IMR-90 (cell line): ENCODE measurements around the gene CDX2. TPM values are rescaled to one million over a fixed set of nuclear protein-coding genes. Genes with fewer than 3 reads are reported as not detected.

Experiments used
- ATAC-seq: fragments of 200-7000 bp; cut with Tn5 transposase; 2 replicates; pipeline ENCODE4 v1.9.1; 2020; ENCODE audit warnings: low read depth, mild to moderate bottlenecking, moderate library complexity
- BruUV-seq: library from RNA; stranded (reverse); fragments of 400-500 nt; replicated peaks from 2 replicates; lab custom pipeline; 2021; lab: Mats Ljungman, UMichigan
- CTCF ChIA-PET: fragments of 300-600 bp; formaldehyde crosslinking; extraction: SDS; loops from one replicate; lab custom pipeline; 2021; ENCODE audit warnings: antibody characterized with exemption; lab: Yijun Ruan, JAX
- POLR2A ChIA-PET: fragments of 300-600 bp; sonication (Branson Sonifier 250); formaldehyde crosslinking; loops from one replicate; lab custom pipeline; 2022; ENCODE audit warnings: antibody characterized with exemption; ENCODE audit not compliant: unreplicated experiment; lab: Charles Lee
- DNase-seq: peaks from one replicate; pipeline ENCODE4 v3.0.0; 2013
- H2AFZ ChIP-seq: replicated peaks from 2 replicates; pipeline ENCODE3; 2013; ENCODE audit warnings: low read length, mild to moderate bottlenecking; ENCODE audit not compliant: poor library complexity
- H2AK5ac ChIP-seq: 2 replicates; pipeline ENCODE4 v1.6.1; 2013; ENCODE audit warnings: low read depth, low read length, inconsistent platforms
- H2AK9ac ChIP-seq: replicated peaks from 2 replicates; pipeline ENCODE3; 2013; ENCODE audit warnings: mild to moderate bottlenecking, low read depth, low read length, moderate library complexity; ENCODE audit not compliant: poor library complexity
- H2BK120ac ChIP-seq: 2 replicates; pipeline ENCODE4 v1.6.1; 2013; ENCODE audit warnings: low read depth, low read length, inconsistent platforms
- H2BK15ac ChIP-seq: 3 replicates; pipeline ENCODE4 v1.6.1; 2013; ENCODE audit warnings: low read depth, low read length, inconsistent platforms
- H2BK20ac ChIP-seq: 2 replicates; pipeline ENCODE4 v1.6.1; 2013; ENCODE audit warnings: low read depth, mild to moderate bottlenecking, inconsistent platforms, low read length, moderate library complexity
- H2BK5ac ChIP-seq: 2 replicates; pipeline ENCODE4 v1.6.1; 2013; ENCODE audit warnings: mild to moderate bottlenecking, low read depth, low read length, inconsistent platforms; ENCODE audit not compliant: poor library complexity, severe bottlenecking
- H3K14ac ChIP-seq: replicated peaks from 2 replicates; pipeline ENCODE4 v1.6.1; 2013; ENCODE audit warnings: low read depth, low read length, inconsistent platforms
- H3K18ac ChIP-seq: 2 replicates; pipeline ENCODE4 v1.6.1; 2013; ENCODE audit warnings: low read depth, low read length, control low read depth
- H3K23ac ChIP-seq: 2 replicates; pipeline ENCODE4 v1.6.1; 2013; ENCODE audit warnings: low read depth, low read length, inconsistent platforms
- H3K27ac ChIP-seq: 2 replicates; pipeline ENCODE4 v1.5.1; 2013; ENCODE audit warnings: mild to moderate bottlenecking, control low read depth, low read length; ENCODE audit not compliant: insufficient read depth
- H3K27me3 ChIP-seq: 2 replicates; pipeline ENCODE4 v1.6.1; 2013; ENCODE audit warnings: low read length; ENCODE audit not compliant: control insufficient read depth, insufficient read depth
- H3K36me3 ChIP-seq: 2 replicates; pipeline ENCODE4 v1.6.1; 2013; ENCODE audit warnings: low read length, mixed read lengths; ENCODE audit not compliant: control insufficient read depth, insufficient read depth
- H3K4ac ChIP-seq: 2 replicates; pipeline ENCODE4 v1.6.1; 2013; ENCODE audit warnings: low read depth, low read length, inconsistent platforms
- H3K4me1 ChIP-seq: 2 replicates; pipeline ENCODE4 v1.6.1; 2013; ENCODE audit warnings: low read length, mixed read lengths; ENCODE audit not compliant: control insufficient read depth, insufficient read depth
- H3K4me2 ChIP-seq: 2 replicates; pipeline ENCODE4 v1.6.1; 2013; ENCODE audit warnings: low read depth, mild to moderate bottlenecking, control low read depth, low read length, moderate library complexity
- H3K4me3 ChIP-seq: 2 replicates; pipeline ENCODE4 v1.5.1; 2013; ENCODE audit warnings: low read depth, mild to moderate bottlenecking, control low read depth, low read length, moderate library complexity; ENCODE audit not compliant: insufficient read depth
- H3K56ac ChIP-seq: 2 replicates; pipeline ENCODE4 v1.6.1; 2013; ENCODE audit warnings: low read length, inconsistent platforms; ENCODE audit not compliant: insufficient read depth; ENCODE audit errors: extremely low read depth
- H3K79me1 ChIP-seq, 2 experiments: 2 replicates each; pipeline ENCODE4 v1.6.1; 2013; ENCODE audit warnings: low read length in 2 of 2, inconsistent platforms in 1 of 2, low read depth in 1 of 2
- H3K9ac ChIP-seq: 2 replicates; pipeline ENCODE4 v1.6.1; 2013; ENCODE audit warnings: low read depth, low read length, control low read depth
- H3K9me1 ChIP-seq: 2 replicates; pipeline ENCODE4 v1.6.1; 2013; ENCODE audit warnings: low read length, inconsistent platforms; ENCODE audit not compliant: insufficient read depth
- H3K9me3 ChIP-seq: 2 replicates; pipeline ENCODE4 v1.6.1; 2013; ENCODE audit warnings: low read length; ENCODE audit not compliant: control insufficient read depth, insufficient read depth
- H4K20me1 ChIP-seq: 2 replicates; pipeline ENCODE4 v1.6.1; 2013; ENCODE audit warnings: low read length, inconsistent platforms; ENCODE audit not compliant: insufficient read depth
- H4K5ac ChIP-seq: 2 replicates; pipeline ENCODE4 v1.6.1; 2013; ENCODE audit warnings: mild to moderate bottlenecking, low read depth, low read length, control low read depth
- H4K8ac ChIP-seq, 2 experiments: 2 replicates each; pipeline ENCODE4 v1.6.1; 2013; ENCODE audit warnings: low read depth in 2 of 2, low read length in 2 of 2, control low read depth in 1 of 2, inconsistent platforms in 1 of 2
- H4K91ac ChIP-seq: 2 replicates; pipeline ENCODE4 v1.6.1; 2013; ENCODE audit warnings: low read depth, low read length, inconsistent platforms; ENCODE audit not compliant: insufficient read depth
- BHLHE40 ChIP-seq: fragments of 150-350 bp; IDR thresholded peaks from 2 replicates; pipeline ENCODE4 v1.6.1; 2016; ENCODE audit warnings: mild to moderate bottlenecking, low read depth, low read length
- CEBPB ChIP-seq: IDR thresholded peaks from 2 replicates; pipeline ENCODE4 v1.6.1; 2012; ENCODE audit warnings: low read depth, low read length, improper control_type of control experiment
- CHD1 ChIP-seq: IDR thresholded peaks from 2 replicates; pipeline ENCODE4 v1.6.1; 2012; ENCODE audit warnings: low read depth, low read length, improper control_type of control experiment
- MAZ ChIP-seq: IDR thresholded peaks from 2 replicates; pipeline ENCODE4 v1.6.1; 2012; ENCODE audit warnings: low read depth, mild to moderate bottlenecking, low read length, improper control_type of control experiment, moderate library complexity, borderline replicate concordance
- NFE2L2 ChIP-seq: fragments of 150-350 bp; IDR thresholded peaks from 2 replicates; pipeline ENCODE4 v1.6.1; 2016; ENCODE audit warnings: low read depth, mild to moderate bottlenecking, low read length
- WGBS, 2 experiments: methylation state at CpG; one replicate each; pipeline versions ENCODE4 v1.1.5 to v1.1.7; 2013; ENCODE audit warnings: missing lambda C conversion rate in 2 of 2; ENCODE audit not compliant: insufficient read length in 1 of 2; ENCODE audit errors: extremely low coverage in 2 of 2; 5-methylcytosine and 5-hydroxymethylcytosine counted together
- dilution Hi-C: fragments of 300-500 bp; cut with HindIII; formaldehyde crosslinking; loops from one replicate; pipeline ENCODE4 v1.14.3; 2018; ENCODE audit warnings: low sequenced_read_pairs; ENCODE audit not compliant: unreplicated experiment
- in situ Hi-C: fragments of 300-500 bp; cut with MboI; formaldehyde crosslinking; loops from 3 replicates; pipeline ENCODE4 v1.14.3; 2019; ENCODE audit warnings: low sequenced_read_pairs, inconsistent platforms, mixed read lengths
- intact Hi-C: fragments of 100-400 bp; cut with micrococcal nuclease; formaldehyde crosslinking; loops from 2 replicates; pipeline ENCODE4 v1.10.0; 2022
- polyA plus RNA-seq, 3 experiments: library from polyadenylated mRNA; depleted of rRNA; stranded (reverse); fragments of >200 nt; gene quantifications; 2 replicates each; pipeline ENCODE4 v1.2.3, GENCODE V29; 2012; ENCODE audit warnings: low replicate concordance in 1 of 3
- total RNA-seq: library from RNA; depleted of rRNA; stranded (reverse); fragments of >200 nt; gene quantifications from 2 replicates; pipeline ENCODE4 v1.2.3, GENCODE V29; 2012
- TF ChIP-seq, protein P1 (sequence below): conservative IDR thresholded peaks from 2 replicates; pipeline ENCODE4 v1.5.1; 2012; ENCODE audit warnings: mild to moderate bottlenecking, low read depth, low read length, improper control_type of control experiment

CDX2 gene
- total and polyA plus RNA-seq, 2 of the 4 experiments (the other 2 are of a cell fraction): not detected

DNA sequence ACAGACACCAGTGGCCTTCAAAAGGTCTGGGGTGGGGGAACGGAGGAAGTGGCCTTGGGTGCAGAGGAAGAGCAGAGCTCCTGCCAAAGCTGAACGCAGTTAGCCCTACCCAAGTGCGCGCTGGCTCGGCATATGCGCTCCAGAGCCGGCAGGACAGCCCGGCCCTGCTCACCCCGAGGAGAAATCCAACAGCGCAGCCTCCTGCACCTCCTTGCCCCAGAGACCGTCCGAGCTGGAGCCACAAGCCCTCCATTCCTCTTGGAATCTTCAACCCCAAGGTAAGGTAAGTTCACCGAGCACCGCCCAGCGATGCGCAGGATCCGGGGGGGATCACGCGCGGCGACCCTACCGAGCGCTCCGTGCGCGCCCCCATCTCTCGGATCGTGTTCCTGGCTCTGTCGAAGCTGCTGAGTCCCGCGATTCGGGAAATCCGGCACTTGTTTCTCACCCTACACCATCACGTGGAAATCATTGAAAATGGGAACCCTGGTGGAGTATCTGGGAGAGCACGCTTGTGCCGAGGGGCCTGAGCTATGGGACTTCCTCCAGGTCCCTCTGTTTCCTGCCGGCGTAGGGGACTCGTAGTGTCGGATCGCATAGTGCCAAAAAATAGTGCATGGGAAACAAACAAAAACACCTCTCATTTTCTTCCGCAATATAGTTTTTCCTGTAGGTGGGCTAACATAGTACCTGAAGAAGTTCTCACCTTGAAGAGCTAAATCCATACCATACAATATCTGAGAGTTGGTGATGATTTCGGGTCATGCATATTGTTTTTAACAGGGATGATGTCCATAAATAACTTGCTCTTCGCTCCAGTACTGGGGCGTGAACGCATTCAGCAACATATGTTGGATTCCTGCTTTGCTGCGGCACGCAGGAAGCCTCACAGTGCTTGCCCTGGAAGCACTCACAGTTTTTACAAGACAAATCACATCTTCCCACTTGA is 40.0 kb downstream of the CDX2 start:
- Histone ChIP-seq H3K27me3 (peaks cover 73% of the 10 kb centered on the region), H2BK120ac (no peak overlapping the region), H3K79me1 (no peaks in the 10 kb centered on the region), H3K9me3 (peaks cover 4% of the 10 kb centered on the region), H2BK15ac (no peak overlapping the region), H4K5ac (no peak overlapping the region), H3K56ac (no peak overlapping the region), H3K23ac (no peak overlapping the region), H3K4me1 (no peaks in the 10 kb centered on the region), H3K14ac (no peak overlapping the region), H2BK20ac (no peak overlapping the region), H2AK9ac (no peak overlapping the region), H2BK5ac (no peak overlapping the region), H4K20me1 (no peaks in the 10 kb centered on the region), H3K27ac (no peak overlapping the region), H3K18ac (no peak overlapping the region), H2AK5ac (no peak overlapping the region), H3K4me2 (no peak overlapping the region), H2AFZ (no peak overlapping the region), H3K9me1 (no peaks in the 10 kb centered on the region), H3K36me3 (no peaks in the 10 kb centered on the region), H3K4ac (no peak overlapping the region), H3K4me3 (no peak overlapping the region), H3K9ac (no peak overlapping the region), H4K8ac (no peak overlapping the region), H4K91ac (no peak overlapping the region)
- intact Hi-C loops: no loop called here
- dilution Hi-C loops: no loop called here
- ChIA-PET CTCF (no interaction called here), POLR2A (no interaction called here)
- TF ChIP-seq CHD1 (no peak), CEBPB (no peak), BHLHE40 (no peak), MAZ (no peak), NFE2L2 (no peak)
- TF ChIP-seq, protein P1, sequence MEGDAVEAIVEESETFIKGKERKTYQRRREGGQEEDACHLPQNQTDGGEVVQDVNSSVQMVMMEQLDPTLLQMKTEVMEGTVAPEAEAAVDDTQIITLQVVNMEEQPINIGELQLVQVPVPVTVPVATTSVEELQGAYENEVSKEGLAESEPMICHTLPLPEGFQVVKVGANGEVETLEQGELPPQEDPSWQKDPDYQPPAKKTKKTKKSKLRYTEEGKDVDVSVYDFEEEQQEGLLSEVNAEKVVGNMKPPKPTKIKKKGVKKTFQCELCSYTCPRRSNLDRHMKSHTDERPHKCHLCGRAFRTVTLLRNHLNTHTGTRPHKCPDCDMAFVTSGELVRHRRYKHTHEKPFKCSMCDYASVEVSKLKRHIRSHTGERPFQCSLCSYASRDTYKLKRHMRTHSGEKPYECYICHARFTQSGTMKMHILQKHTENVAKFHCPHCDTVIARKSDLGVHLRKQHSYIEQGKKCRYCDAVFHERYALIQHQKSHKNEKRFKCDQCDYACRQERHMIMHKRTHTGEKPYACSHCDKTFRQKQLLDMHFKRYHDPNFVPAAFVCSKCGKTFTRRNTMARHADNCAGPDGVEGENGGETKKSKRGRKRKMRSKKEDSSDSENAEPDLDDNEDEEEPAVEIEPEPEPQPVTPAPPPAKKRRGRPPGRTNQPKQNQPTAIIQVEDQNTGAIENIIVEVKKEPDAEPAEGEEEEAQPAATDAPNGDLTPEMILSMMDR: no peak
- WGBS, 2 experiments: 0% methylated on average over 3 of the region's 48 CpGs; no CpG with 5 or more reads in 1 of the 2 experiments
- BruUV-seq: no TSS peak
- no peak for ATAC-seq
- DNase-seq: no peak
- in situ Hi-C loops: no loop called here
